Daoy (cell line): Measurements from ENCODE around the gene LRRC28. TPM values are rescaled to one million over a fixed set of nuclear protein-coding genes. Genes with fewer than 3 reads are reported as not detected.
A peak's percentile ranks its signal among the peaks of the same experiment; 100 is the strongest.

ENCODE experiments used
- DNase-seq: peaks from one replicate; pipeline ENCODE4 v3.0.0-alpha.2; 2015; ENCODE audit warnings: low read depth
- total RNA-seq: library from RNA; depleted of rRNA; stranded (reverse); fragments of >200 nt; shearing (Covaris generic); gene quantifications from 2 replicates; pipeline ENCODE4 v1.2.3, GENCODE V29; 2014

The LRRC28 gene
- total RNA-seq, 1 experiment from 2014 or later, result 17.0 TPM

DNA sequence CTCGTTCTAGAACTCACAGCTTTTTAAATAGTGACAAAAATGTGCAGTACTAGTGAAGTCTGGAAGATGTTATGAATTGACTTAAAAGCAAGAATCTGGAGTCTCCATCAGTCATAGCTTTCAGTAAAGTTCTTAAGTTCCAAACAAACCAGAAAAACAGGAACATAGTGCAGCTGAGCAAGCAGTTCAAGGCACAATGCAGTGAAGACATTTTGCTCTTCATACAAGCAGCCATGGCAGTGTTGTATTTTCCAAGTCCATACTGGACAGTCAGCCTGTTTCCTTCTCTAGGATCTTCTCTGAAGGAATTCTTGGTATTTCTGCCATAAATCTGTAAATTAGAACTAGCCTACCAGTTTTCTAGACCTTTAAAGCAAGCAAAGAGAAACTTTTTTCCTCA, 90.5 kb downstream of the LRRC28 start:
- DNase-seq, result no peak

DNA sequence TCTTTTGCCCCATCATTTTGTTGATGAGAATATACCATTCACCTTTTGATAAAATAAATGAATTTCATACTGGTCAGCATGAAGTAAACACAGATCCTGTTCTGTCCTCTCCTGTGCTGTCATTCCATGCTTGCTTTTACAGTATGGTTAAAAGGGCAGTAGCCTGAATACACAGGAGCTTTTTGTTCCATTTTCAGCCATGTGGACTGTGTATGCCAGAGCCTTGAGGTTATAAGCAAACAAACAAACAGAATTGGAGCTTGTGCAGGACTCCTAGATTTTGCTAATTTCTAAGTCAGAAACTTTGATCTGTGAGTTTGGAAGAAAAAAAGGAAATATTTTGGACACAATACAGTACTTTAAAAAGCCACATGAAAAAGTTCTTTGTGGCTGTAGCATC, 91.9 kb downstream of the LRRC28 start:
- DNase-seq, result no peak

DNA sequence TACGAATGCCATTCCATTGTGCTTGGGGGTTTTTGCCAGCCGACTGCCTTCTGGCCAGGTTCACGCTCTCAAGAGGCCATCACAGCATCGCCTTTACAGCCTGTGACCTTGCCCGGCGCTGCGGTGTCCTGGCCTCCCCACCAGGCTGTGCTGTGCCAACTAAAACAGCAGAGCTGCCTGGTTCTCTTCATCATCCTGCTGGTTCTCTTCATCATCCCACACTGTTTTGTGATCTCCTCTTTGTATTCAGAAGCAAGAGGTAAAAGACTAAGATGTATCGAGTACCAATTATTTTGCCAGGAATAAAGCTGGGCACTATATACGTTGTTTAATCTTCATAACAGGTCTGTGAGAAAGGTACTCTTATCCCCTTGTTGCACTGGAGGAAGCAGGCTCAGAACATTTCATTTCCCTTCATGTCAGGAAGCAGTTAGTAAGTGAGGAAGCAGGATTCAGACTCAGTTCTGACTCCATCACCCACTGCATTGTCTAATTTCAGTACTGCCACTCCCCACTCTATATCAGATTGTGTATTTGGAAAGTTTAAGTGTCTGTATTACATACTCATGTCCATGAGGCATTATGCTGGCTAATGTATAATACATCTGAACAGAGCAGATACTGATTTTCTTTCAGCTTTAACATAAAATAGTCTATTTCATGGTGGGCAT, 92.7 kb downstream of the LRRC28 start:
- DNase-seq, result peak; percentile 15

DNA sequence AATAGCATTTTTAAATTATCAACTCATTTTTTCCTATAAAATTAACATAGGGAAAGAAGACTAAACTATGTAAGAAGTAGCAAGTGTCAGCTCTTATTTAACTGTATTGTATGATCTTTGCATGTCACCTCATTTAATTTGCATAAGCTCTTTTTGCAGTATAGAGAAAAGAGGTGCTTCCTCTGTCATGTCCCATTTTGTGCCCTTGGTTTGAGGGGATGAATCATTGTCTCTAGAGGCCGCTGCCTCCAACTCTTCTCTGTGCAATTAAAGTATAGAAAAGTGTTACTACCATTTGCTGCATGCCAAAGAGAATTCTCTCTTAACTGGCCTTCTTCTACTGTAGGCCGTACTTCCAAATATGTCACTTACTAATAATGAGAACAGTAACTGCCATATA, 93.4 kb downstream of the LRRC28 start:
- DNase-seq, result no peak

DNA sequence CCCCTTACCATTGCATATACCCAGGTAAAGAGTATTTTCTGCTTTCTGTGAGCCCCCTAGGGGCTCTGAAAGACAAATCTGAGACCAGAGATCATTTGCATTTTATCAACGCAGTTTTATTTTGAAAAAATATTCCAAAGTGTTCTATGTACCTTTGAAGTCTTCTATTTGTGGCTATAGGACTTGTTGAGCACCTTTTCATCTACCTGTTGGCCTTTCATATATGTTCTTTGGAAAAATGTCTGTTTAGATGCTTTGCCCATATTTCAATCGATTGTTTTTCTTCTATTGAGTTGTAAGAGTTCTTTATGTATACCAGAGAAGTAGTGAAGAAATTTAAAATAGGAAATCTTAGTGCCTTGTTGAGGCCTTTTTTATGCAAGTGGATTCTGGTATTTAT, 94.0 kb downstream of the LRRC28 start:
- DNase-seq, result no peak

DNA sequence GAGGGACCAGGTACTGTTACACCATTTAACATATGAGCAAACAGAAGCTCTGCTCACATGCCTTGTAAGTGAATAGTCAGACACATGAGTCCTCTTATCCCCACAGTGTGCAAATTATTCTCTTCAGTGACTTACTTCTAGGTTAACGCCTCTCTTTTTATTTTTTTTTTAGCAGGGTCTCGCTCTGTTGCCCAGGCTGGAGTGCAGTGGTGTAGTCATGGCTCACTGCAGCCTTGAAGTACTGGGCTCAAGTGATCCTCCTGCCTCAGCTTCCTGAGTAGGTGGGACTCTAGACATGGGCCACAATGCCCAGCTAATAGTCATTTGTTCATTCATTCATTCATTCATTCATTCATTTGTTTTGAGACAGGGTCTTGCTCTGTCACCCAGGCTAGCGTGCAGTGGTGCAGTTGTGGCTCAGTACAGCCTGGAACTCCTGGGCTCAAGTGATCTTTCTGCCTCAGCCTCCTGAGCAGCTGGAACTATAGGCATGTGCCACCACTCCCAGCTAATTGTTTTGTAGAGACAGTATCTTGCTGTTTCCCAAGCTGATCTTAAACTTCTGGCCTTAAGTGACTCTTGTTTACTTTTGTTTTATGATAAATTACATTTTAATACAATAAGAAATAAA, 94.7 kb downstream of the LRRC28 start:
- no peak for DNase-seq

DNA sequence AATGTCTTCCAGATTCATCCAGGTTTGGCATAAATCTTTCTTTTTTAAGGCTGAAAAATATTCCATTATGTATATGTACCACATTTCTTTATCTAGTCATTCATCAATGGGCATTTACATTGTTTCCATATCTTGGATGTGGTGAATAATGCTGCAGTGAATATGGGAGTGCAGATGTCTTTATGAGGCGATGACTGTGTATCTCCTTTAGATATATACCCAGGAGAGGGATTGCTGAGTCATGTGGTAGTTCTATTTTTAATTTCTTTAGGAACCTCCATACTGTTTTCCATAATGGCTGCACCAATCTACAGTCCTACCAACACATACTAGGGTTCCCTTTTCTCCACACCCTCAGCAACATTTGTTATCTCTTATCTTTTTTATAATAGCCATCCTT, 96.3 kb downstream of the LRRC28 start:
- no peak for DNase-seq

DNA sequence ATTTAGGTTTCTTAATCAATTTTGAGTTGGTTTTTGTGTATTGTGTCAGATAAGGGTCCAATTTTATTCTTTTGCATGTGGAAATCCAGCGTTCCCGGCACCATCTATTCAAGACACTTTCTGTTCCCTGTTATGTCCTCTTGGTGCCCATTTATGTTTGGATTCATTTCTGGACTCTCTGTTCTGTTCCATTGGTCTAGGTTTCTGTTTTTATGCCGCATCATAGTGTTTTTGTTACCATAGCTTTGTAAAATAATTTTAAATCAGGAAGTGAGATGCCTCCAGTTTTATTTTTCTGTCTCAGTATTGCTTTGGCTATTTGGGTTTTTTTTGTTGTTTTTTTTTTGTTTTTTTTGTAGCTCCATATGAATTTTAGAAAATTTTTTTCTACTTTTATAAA, 97.1 kb downstream of the LRRC28 start:
- no peak for DNase-seq

DNA sequence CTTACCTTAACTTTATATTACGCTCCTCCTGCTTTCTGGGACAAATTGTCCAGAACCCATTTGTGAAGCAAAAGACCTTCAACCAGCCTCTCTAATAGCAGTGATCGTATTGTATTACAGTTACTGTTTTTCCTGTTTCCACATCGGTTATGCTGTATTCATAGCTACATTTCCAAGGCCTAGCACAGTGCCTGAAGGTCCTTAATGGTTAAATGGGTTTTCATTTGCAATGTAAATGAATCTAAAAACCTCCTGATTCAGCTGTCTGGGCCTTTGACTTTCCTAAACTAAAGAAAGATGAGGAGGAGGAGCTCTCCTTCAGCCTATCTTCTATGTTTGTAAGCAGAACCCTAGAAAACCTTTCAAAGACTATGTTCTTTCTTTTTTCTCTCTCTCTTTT, 99.1 kb downstream of the LRRC28 start:
- no peak for DNase-seq

DNA sequence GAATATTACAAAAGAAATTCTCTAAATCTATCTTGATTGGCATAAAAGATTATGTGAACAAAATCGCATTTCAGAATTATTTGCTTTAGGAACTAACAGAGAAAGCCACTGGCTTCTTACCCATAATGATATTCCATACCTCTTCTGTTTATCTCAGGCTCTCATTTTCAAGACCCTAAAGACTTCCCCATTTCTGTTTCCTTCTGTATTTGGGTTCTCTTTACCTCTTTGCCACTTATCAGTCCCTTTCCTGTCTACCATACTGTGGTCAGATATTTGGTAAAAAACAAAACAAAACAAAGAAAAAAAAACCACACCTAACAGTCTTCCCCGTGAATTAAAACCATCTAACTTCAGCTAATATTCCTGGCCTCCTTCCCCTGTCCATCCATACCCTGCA, 108.5 kb downstream of the LRRC28 start:
- no peak for DNase-seq

DNA sequence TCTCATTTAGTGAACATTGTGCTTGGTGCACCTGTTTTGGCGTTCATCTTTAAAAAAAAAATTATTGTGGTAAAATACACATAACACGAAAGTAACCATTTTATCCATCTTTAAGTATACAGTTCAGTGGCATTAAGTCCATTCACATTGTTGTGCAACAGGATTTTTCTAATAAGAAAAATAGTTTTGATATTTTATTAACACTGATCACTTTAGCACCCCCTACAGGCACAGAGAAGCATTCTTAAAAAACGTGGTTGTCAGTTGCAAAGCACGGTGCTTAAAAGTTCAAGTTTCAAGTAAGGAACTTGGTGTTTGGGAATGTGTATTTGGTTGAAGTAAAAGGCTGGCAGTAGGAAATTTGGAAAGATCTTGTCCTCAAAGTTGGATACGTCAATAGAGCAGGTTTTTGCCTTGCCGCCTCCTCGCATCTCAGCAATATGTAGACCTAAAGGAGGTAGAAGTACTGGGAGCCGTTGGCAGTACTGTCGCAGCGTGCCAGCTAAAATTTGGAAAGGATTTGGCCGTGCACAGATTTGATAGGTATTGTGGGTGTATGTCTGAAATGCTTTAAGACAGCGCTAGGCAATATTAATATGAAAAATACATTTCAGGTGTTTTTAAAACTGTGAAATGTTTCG, 110.4 kb downstream of the LRRC28 start:
- DNase-seq, result no peak

DNA sequence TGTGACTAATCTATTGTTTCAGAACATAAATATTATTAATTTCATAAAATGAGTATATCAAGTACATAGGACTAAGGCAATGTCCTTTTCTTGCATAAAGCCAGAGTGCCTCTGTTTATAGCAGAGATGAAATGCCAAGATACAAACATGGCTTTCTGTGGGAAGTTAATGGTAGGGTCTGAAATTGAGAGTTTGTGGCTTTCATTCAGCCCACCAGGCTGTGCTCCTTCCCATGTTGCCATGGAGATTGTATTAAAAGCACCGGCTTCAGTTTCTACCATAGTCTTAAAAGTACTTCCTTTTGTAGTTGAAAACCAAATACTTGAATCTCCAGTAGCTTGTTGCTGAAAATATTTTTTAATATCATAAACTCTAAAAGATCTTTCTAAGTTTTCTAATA, 114.0 kb downstream of the LRRC28 start:
- no peak for DNase-seq

DNA sequence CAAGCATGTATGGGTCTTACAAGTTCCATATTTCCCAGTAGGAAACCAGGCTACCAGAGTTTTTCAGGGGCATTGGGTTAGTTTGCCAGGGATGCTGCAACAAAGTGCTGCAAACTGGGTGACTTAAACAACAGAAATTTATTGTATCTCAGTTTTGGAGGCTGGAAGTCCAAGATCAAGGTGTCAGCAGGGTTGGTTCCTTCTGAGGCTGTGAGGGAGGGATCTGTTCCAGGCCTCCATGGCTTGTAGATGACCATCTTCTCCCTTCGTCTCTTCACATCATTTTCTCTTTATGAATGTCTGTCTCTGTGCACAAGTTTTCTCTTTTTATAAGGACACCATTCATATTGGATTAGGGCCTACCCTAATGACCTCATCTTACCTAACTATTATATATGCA, 114.7 kb downstream of the LRRC28 start:
- DNase-seq, result no peak

DNA sequence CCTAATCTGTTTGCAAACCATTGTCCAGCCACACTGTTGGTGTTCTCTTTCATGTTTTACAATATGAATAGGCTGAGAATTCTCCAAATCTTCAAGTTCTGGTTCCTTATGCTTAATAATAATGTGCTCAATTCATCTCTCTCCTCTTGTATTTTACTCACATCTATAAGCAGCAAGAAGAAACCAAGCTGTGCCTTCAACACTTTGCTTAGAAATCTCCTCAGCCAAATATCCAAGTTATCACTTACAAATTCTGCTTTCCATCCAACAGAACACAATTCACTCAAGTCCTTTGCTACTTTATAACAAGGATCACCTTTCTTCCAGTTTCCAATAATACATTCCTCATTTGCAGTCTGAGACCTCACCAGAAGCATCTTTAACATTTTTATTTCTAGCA, 117.5 kb downstream of the LRRC28 start:
- DNase-seq, result no peak

DNA sequence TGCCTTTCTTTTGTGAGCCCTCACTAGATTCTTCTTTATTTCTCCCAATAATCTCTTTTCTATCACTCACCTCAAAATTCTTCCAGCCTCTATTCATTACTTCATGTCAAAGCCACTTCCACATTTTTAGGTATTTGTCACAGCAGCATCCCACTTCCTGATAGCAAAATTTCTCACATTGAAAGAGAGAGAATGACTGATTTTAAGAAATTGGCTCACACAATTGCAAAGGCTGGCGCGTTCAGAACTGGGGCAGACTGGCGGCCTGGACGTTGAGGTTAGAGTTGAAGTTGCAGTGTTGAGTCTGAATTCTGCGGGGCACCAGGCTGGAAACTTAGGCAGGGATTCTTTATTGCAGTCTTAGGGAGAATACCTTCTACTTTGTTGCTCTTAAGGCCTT, 117.9 kb downstream of the LRRC28 start:
- no peak for DNase-seq

DNA sequence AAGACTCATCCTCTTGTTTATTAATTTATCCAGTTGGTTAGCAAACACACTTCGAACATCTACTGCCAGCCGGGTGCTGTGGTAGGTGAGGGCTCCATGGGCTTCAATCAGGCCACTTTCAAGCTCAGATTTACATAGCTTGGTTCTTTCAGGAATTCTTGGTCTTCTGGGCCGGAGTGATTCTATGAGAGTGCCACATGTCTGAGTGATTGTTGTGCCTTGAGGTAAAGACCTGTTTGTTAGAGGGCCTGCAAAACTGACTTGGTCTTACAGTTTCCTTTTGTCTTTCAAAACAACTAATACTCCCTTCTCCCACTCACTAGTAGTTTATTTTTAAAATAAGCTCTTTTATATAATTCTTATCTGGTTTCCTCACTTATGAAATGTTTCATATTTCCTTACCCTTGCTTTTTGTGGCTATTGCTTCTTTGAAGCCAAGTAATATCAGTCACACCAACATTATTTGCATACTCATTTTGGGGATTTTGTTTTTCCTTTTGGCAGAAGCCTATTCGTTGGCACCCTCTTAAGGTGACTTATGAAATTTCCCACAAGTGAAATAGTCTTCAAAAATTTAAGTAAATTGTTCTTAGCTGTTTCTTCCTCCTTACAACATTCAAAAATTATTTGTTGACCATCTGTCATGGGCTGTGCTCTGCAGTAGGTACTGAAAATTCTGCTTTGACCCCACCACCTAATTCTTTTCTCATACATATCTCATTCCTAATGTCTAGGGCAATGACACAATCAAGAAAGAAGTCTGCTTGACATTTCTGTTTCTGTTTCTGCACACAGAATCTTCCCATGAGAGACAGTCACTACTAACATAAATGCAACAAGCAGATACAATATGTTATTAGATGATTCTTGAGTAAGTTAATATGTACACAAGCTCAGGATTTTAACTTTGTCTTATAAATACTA, 120.2 kb downstream of the LRRC28 start:
- DNase-seq, result no peak

DNA sequence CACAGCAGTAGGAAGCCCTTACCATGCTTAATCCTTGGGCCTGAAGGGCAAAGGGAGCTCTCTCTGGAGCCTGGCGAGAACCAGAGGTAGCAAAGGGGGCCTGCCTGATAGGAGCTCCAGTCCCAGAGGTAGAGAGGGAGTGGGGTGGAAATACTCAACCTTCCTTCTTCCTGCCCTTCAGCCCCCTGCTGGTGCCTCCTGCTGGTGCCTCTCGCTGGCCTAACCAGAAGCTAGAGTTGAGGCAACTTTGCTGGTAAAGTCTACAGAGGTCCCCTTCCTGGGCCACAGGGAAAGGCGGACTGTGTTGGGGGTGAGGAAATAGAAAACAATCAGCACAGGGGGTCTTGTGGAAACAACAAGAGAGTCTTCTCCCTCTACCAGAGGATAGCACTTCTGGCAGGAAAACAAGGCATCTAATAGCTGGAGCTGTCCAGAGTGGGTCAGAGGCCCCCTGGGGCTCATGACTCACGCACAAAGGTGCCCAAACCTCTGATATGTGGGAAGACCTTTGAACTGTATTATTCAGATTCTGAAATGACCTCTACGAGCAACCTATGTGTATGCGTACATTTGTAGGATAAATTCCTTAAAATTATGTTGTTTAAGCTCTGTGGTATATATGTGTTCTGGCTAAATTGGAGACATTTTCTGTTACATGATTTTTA, 133.9 kb downstream of the LRRC28 start:
- no peak for DNase-seq

DNA sequence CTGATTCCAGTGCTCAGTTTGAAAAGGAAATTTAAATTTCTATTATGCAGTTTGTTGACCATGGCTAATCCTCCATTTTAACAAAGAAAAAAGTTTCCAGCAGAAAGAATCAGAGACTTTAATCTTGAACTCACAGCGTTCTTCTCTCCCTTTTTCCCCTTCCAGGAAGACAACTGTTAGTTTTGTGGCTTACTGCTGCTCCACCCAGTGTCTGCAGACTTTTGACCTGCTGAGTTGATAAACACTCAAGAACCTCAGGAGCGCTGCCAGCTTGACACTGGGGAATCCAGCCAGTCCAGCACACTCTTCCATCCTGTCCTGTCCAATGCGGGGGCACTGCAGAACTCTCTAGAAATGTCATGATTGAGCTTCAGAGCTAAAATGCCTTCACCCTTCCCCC, 134.6 kb downstream of the LRRC28 start:
- no peak for DNase-seq

DNA sequence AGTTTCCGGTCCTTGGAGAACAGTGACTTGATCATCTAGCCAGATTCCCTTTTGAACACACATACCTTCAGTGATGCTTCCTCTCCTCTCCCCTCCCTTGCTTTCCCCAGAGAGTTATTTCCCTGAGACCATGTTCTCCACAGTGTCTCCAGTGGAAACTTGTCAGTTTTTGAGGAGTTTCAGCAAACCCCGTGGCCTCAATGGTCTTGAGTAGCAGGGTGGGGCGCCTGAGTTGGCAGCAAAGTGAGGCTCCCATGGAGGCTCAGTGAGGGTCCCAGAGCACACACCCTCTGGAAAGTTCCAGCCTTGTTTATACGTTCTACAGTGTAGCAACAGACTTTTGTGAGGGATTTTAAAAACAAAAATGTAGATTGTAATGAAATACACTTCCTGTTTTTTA, 135.1 kb downstream of the LRRC28 start:
- no peak for DNase-seq

DNA sequence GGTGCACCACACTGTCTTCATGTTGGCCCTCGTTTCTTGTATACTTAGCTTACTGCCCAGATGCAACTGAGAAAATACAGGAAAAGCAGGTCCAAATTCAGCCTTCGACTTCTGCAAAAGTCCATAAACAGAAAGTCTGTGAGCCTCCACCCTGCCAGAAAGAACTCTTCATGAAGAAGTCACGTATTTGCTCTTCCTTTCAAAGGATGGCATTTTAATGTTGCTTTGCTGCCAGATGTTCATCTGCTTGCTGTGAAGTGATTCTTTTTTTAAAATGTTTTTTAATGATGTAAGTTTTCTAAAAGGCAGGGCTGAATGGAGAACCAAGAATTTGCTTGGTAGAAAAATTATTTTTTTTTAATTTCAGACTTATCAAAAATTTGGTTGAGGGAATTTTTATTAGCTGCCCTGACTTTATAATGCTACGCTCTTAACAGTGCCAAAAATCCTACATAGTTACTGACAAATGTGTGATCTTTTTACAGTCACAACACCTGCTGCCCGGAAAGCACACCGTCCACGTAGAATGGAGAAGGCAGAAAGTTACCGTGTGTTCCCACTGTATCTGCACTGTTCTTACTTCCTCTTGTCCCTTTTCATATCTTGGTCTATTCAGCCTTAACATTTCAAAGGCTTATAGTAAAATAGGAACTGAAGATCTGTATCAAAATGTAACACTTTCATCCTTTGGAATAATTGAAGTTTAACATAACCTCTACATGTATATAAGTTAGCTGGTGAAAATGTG, 136.3 kb downstream of the LRRC28 start:
- no peak for DNase-seq

DNA sequence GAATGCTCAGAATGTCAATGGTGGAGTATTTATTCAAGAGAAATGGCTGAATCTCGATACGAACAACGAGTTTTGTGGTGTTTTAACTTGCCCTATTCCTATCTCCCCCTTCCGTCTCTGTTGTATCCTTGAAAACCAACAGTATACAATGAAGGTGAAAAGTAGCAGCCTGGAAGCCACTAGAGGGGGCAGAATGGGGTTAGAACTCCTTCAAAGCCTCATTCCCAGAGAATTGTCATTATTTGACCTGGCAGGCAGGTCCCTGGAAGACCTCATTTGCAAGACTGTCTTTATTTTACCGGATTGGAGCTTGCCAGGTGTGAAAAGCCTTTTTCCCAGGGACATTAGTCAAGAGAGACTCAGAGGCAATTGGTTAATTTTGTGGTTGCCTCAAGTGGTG, 139.4 kb downstream of the LRRC28 start:
- no peak for DNase-seq
